Common myeloid progenitor, CD34-positive (primary cell): Measurements from ENCODE around the gene TMEM215.

Experiments
- CTCF ChIA-PET: fragments of 350-600 bp; sonication (Branson Sonifier 250); formaldehyde crosslinking; loops from one replicate; lab custom pipeline; 2021; ENCODE audit warnings: antibody characterized with exemption; lab: Charles Lee
- POLR2A ChIA-PET: fragments of 350-600 bp; sonication (Branson Sonifier 250); formaldehyde crosslinking; loops from one replicate; lab custom pipeline; 2021; ENCODE audit warnings: antibody characterized with exemption; lab: Charles Lee
- DNase-seq, 3 donors: peaks; one replicate each; pipeline versions ENCODE4 v3.0.0 to v3.0.0-alpha.2; 2013
- H3K27ac ChIP-seq, 2 experiments: 1 replicate in 1 of 2; 2 replicates in 1 of 2; pipeline ENCODE4 v1.7.0; 2013; ENCODE audit warnings: inconsistent platforms in 2 of 2, low read length in 2 of 2, mild to moderate bottlenecking in 2 of 2, low read depth in 1 of 2, moderate library complexity in 1 of 2; ENCODE audit not compliant: severe bottlenecking in 2 of 2, insufficient read depth in 1 of 2, poor library complexity in 1 of 2
- H3K27me3 ChIP-seq, 5 experiments: replicated peaks in 2 of 5; 1 replicate in 3 of 5; 2 replicates in 2 of 5; pipeline versions ENCODE4 v1.6.1 to v1.7.0; 2013; ENCODE audit warnings: low read length in 4 of 5, mild to moderate bottlenecking in 2 of 5, moderate library complexity in 2 of 5, inconsistent platforms in 1 of 5; ENCODE audit not compliant: insufficient read depth in 5 of 5, control insufficient read depth in 4 of 5
- H3K36me3 ChIP-seq, 4 experiments: 1 replicate in 2 of 4; 2 replicates in 2 of 4; pipeline versions ENCODE4 v1.6.1 to v1.7.0; 2013; ENCODE audit warnings: low read length in 3 of 4, control low read depth in 1 of 4, mild to moderate bottlenecking in 1 of 4; ENCODE audit not compliant: control insufficient read depth in 4 of 4, insufficient read depth in 4 of 4
- H3K4me1 ChIP-seq, 4 experiments: 1 replicate in 3 of 4; 2 replicates in 1 of 4; pipeline versions ENCODE4 v1.6.1 to v1.7.1; 2013; ENCODE audit warnings: low read length in 3 of 4, mild to moderate bottlenecking in 3 of 4, control low read depth in 1 of 4, inconsistent platforms in 1 of 4, moderate library complexity in 1 of 4; ENCODE audit not compliant: control insufficient read depth in 4 of 4, insufficient read depth in 4 of 4; ENCODE audit errors: control extremely low read depth in 1 of 4
- H3K4me3 ChIP-seq, 7 experiments: 1 replicate in 4 of 7; 2 replicates in 3 of 7; pipeline versions ENCODE4 v1.5.1 to v1.7.0; 2013; ENCODE audit warnings: mild to moderate bottlenecking in 7 of 7, low read length in 6 of 7, moderate library complexity in 6 of 7, inconsistent platforms in 2 of 7, low read depth in 2 of 7, control low read depth in 1 of 7; ENCODE audit not compliant: insufficient read depth in 4 of 7, control insufficient read depth in 1 of 7; ENCODE audit errors: extremely low read depth in 1 of 7
- H3K9me3 ChIP-seq, 5 experiments: 1 replicate in 4 of 5; 2 replicates in 1 of 5; pipeline versions ENCODE4 v1.6.1 to v1.7.1; 2013; ENCODE audit warnings: low read length in 4 of 5, mild to moderate bottlenecking in 2 of 5, inconsistent platforms in 1 of 5, low read depth in 1 of 5, moderate library complexity in 1 of 5; ENCODE audit not compliant: control insufficient read depth in 4 of 5, insufficient read depth in 2 of 5; ENCODE audit errors: control extremely low read depth in 1 of 5
- WGBS: methylation state at CpG from one replicate; pipeline ENCODE4 v1.1.5; 2013; ENCODE audit not compliant: insufficient coverage; 5-methylcytosine and 5-hydroxymethylcytosine counted together

Gene TMEM215

DNA sequence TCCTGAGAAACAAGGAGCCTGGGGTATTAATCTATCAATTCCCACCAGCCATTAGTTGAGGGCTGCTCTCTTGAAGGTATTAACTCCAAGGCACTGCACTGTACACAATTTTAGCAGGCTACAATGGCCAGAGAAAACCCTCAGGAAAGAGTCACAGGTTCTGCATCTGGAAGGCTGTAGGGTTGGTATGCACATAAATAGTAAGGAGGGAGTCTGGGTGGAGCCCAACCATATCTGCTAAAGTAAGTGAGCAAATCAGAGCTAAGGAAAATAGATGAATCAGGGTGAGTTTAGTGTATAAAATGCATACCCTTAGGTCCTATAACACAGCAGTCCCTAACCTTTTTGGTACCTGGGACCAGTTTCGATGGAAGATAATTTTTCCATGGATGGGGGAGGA, 18.2 kb downstream of the TMEM215 start:
- H3K27me3 ChIP-seq: peaks cover 0 to 4% (median 2%) of the 10 kb centered on the region in 5 experiments
- H3K27ac ChIP-seq: no peak overlapping the region
- peaks cover 0 to 9% (median 2%) of the 10 kb centered on the region in 5 experiments for H3K9me3 ChIP-seq
- H3K4me3 ChIP-seq: no peak overlapping the region
- H3K4me1 ChIP-seq: no peaks in the 10 kb centered on the region
- CTCF ChIA-PET: no interaction called here
- no CpG with 5 or more reads among the region's 1 CpG for WGBS
- no peak for DNase-seq
- POLR2A ChIA-PET: no interaction called here
- no peaks in the 10 kb centered on the region for H3K36me3 ChIP-seq

DNA sequence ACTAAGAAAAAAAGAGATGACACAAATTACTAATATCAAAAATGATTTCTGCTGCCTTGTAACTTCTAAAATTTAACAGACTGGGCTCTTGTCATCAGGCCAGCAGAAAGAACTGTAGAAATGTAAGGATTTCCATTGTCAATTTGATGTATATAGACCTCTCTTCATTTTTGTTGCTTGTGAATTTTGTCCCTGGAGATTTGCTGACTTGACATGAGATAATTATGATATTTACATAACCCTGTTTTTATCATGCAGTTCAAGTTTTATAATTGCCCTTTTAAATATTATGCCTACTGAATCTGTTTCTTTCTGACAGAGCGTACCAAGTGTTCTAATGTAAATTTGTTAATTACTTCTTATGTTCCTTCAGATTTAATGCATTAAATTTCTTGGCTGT, 23.9 kb downstream of the TMEM215 start:
- ChIA-PET CTCF (no interaction called here), POLR2A (no interaction called here)
- WGBS: no CpG with 5 or more reads among the region's 1 CpG
- DNase-seq: no peak
- Histone ChIP-seq H3K36me3 (no peaks in the 10 kb centered on the region), H3K4me3 (no peak overlapping the region), H3K9me3 (peaks cover 0 to 25% (median 0%) of the 10 kb centered on the region in 5 experiments), H3K4me1 (no peaks in the 10 kb centered on the region), H3K27me3 (peaks cover 0 to 3% (median 0%) of the 10 kb centered on the region in 5 experiments), H3K27ac (no peak overlapping the region)

DNA sequence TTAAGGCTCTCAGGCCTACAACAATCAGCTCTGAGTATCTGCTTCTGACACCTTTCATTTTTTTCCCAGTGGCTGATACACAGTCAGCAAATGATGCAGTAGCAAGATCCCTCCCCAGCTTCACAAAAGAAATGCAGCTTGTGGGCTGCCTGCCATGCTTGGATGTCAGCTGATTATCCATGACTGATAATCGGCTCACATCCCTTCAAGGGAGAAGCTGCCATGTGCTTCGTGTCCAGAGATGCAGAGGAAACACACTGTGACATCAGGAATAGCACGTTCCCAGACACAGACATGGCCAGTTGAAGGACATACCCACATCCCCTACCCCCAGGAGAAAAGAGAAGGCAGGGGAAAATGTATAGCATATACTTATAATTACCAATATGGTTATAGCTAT, 27.9 kb downstream of the TMEM215 start:
- no peak for DNase-seq
- Histone ChIP-seq H3K27me3 (peaks cover 0 to 9% (median 2%) of the 10 kb centered on the region in 5 experiments), H3K36me3 (no peaks in the 10 kb centered on the region), H3K27ac (no peak overlapping the region), H3K4me3 (no peak overlapping the region), H3K9me3 (peaks cover 0 to 19% (median 0%) of the 10 kb centered on the region in 5 experiments), H3K4me1 (no peaks in the 10 kb centered on the region)
- CTCF ChIA-PET: no interaction called here
- WGBS: no CpG with 5 or more reads among the region's 3 CpGs
- POLR2A ChIA-PET: no interaction called here

DNA sequence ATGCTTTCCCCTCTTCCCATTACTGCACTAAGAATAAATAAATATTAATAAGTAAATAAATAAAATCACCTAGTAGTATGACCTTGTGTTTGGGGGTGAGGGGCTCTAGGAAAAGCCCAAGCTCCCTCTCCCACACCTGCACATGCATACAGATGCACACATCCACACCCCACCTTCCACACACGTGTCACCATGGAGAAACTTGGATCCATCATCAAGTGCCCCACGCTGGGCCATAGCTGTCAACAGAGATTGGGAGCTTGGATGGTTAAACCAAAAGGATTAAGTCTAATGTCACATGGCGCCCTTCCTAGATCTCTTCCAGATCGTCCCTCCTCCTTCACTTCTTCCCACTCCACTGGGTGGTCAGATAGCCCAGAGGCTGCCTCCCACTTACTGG, 37.0 kb downstream of the TMEM215 start:
- H3K9me3 ChIP-seq: no peaks in the 10 kb centered on the region
- CTCF ChIA-PET: interaction anchor here (0.9 kb wide), 1 partner anchor 12 kb away, joined by 3 read pairs; no protein-coding TSS in a partner anchor
- H3K27ac ChIP-seq: no peak overlapping the region
- H3K4me1 ChIP-seq: no peaks in the 10 kb centered on the region
- peaks cover 3 to 45% (median 12%) of the 10 kb centered on the region in 5 experiments for H3K27me3 ChIP-seq
- WGBS: 100% methylated on average over 2 of the region's 4 CpGs
- no peak overlapping the region for H3K4me3 ChIP-seq
- no peak for DNase-seq
- POLR2A ChIA-PET: interaction anchor here (0.6 kb wide), 1 partner anchor 14 kb away, joined by 3 read pairs; no protein-coding TSS in a partner anchor
- H3K36me3 ChIP-seq: no peaks in the 10 kb centered on the region

DNA sequence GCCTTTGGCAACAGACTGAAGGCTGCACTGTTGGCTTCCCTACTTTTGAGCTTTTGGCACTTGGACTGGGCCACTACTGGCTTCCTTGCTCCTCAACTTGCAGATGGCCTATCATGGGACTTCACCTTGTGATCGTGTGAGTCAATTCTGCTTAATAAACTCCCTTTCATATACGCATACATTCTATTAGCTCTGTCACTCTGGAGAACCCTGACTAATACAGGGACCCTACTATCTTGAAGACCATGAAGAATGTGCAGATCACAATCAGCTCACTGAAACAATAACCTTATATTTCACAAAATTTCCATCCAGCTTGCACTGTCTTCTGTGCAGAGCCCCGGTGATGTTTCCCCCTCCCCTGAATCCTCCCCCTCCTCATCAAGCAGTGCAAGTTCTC, 39.8 kb downstream of the TMEM215 start:
- Histone ChIP-seq H3K4me3 (no peak overlapping the region), H3K4me1 (no peaks in the 10 kb centered on the region), H3K36me3 (no peaks in the 10 kb centered on the region), H3K27me3 (peaks cover 3 to 62% (median 22%) of the 10 kb centered on the region in 5 experiments), H3K27ac (no peak overlapping the region), H3K9me3 (no peaks in the 10 kb centered on the region)
- ChIA-PET CTCF (no interaction called here), POLR2A (no interaction called here)
- 95% methylated on average over 2 of the region's 3 CpGs for WGBS
- no peak for DNase-seq

DNA sequence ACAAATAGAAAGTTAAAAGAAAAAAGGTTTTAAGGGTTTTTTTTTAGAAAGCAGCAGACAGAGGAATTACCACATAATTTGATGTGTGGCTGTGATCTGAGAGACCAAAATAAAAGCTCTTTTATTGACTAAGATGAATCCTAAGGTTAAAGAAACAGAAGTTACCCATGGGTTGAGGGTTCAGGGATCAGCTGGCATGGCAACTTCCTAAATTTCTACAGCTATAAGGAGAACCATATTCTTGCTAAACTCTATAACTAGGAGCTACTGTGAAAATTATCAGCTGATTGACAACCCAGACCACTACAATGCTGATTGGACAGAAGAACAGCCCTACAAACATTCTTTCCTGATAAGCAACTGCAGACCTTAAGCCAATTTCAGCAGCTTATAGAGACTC, 40.2 kb downstream of the TMEM215 start:
- ChIA-PET CTCF (no interaction called here), POLR2A (no interaction called here)
- Histone ChIP-seq H3K4me1 (no peaks in the 10 kb centered on the region), H3K27me3 (peaks cover 3 to 63% (median 20%) of the 10 kb centered on the region in 5 experiments), H3K9me3 (no peaks in the 10 kb centered on the region), H3K4me3 (no peak overlapping the region), H3K36me3 (no peaks in the 10 kb centered on the region), H3K27ac (no peak overlapping the region)
- DNase-seq: no peak

DNA sequence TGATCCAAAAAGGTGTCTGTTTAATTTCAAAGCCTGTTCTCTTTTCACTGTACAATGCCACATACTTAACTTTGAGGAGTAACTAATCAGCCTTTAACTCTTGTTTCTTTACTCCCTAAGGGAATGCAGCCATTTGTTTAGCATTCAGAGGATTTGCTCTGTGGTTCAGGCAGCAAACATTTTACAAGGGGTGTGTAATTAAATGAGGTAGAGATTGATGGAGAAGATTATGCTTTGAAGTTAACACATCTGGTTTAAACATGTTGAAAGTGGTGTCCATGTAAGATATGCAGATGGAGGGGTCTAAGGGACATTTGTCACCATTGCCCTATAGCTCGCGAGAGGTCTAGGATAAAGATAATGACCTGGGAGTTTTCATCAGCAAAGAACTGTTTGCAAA, 41.9 kb downstream of the TMEM215 start:
- no peaks in the 10 kb centered on the region for H3K4me1 ChIP-seq
- H3K9me3 ChIP-seq: peaks cover 0 to 1% (median 0%) of the 10 kb centered on the region in 5 experiments
- POLR2A ChIA-PET: no interaction called here
- H3K36me3 ChIP-seq: no peaks in the 10 kb centered on the region
- no peak overlapping the region for H3K4me3 ChIP-seq
- no peak overlapping the region for H3K27ac ChIP-seq
- CTCF ChIA-PET: no interaction called here
- 44% methylated on average over 2 of the region's 2 CpGs for WGBS
- H3K27me3 ChIP-seq: peaks cover 3 to 63% (median 20%) of the 10 kb centered on the region in 5 experiments
- DNase-seq: no peak
